Thyroid gland (tissue), 4 donors: Measurements from ENCODE around the gene ADCY3. TPM values are rescaled to one million over a fixed set of nuclear protein-coding genes. Genes with fewer than 3 reads are reported as not detected.

Experiments used
- DNase-seq, 2 donors: peaks; one replicate each; pipeline ENCODE4 v3.0.0-alpha.2; 2019
- H3K27ac ChIP-seq, 3 donors: fragments of 200-600 bp; sonication (generic); 1 replicate in 2 of 3; 2 replicates in 1 of 3; pipeline ENCODE4 v1.5.1; 2016 to 2019; ENCODE audit warnings: mild to moderate bottlenecking in 1 of 3, moderate library complexity in 1 of 3
- H3K27me3 ChIP-seq: fragments of 200-600 bp; sonication (generic); one replicate; pipeline ENCODE4 v1.5.1; 2019
- H3K36me3 ChIP-seq, 2 donors: fragments of 200-600 bp; sonication (generic); one replicate each; pipeline ENCODE4 v1.5.1; 2016 to 2019
- H3K4me1 ChIP-seq, 2 donors: fragments of 200-600 bp; sonication (generic); one replicate each; pipeline ENCODE4 v1.5.1; 2017 to 2019
- H3K4me3 ChIP-seq, 3 donors: fragments of 200-600 bp; sonication (generic); replicated peaks in 1 of 3; 1 replicate in 2 of 3; 2 replicates in 1 of 3; pipeline ENCODE4 v1.5.1; 2016; ENCODE audit warnings: mild to moderate bottlenecking in 1 of 3
- H3K9me3 ChIP-seq: fragments of 200-600 bp; sonication (generic); one replicate; pipeline ENCODE4 v1.5.1; 2017
- POLR2A ChIP-seq, 2 donors: fragments of 450-650 bp; IDR thresholded peaks; one replicate each; pipeline ENCODE4 v1.6.1; 2017; ENCODE audit warnings: antibody characterized with exemption in 2 of 2, mild to moderate bottlenecking in 2 of 2, moderate library complexity in 1 of 2
- WGBS, 2 donors: methylation state at CpG; one replicate each; pipeline ENCODE4 v1.1.5; 2017; 5-methylcytosine and 5-hydroxymethylcytosine counted together
- intact Hi-C: fragments of 100-400 bp; cut with DNase I; formaldehyde crosslinking; loops from one replicate; pipeline ENCODE4 v1.15.1; 2023
- total RNA-seq, 4 donors: library from RNA; depleted of rRNA; stranded (reverse); fragments of >200 nt; gene quantifications; one replicate each; pipeline ENCODE4 v1.2.3, GENCODE V29; 2016
- TF ChIP-seq, protein P1 (sequence below), 6 experiments: fragments of 200-600 bp in 3 of 6; fragments of 450-650 bp in 3 of 6; sonication (generic) in 3 of 6; IDR thresholded peaks; one replicate each; pipeline ENCODE4 v1.5.1; 2016 to 2019; ENCODE audit warnings: antibody characterized with exemption in 6 of 6, mild to moderate bottlenecking in 2 of 6, inconsistent platforms in 1 of 6, moderate library complexity in 1 of 6

ADCY3 gene
- total RNA-seq, 4 donors from 2014 or later: 17.5 to 38.7 (median 29.2) TPM

DNA sequence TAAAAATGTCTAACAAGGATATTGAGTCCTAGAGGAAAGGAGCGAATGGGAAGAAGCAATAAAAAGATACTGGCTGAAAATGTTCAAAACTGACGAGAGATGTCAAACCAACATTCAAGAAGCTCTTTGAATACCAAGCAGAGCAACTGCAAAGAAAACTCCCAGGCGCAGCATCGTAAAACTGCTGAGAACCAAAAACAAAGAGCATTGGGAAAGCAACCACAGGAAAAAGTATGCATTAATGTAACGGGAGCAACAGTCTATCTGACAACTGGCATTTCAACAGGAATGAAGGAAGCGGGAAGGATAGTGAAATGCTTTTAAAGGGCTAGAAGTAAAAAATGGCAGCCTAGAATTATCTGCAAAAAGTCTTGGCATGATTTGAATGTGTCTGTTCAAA, 53.1 kb downstream of the ADCY3 start:
- H3K4me3 ChIP-seq: no peak overlapping the region
- no peak for TF ChIP-seq POLR2A (IDR thresholded peaks at IDR 0.05)
- TF ChIP-seq, protein P1, sequence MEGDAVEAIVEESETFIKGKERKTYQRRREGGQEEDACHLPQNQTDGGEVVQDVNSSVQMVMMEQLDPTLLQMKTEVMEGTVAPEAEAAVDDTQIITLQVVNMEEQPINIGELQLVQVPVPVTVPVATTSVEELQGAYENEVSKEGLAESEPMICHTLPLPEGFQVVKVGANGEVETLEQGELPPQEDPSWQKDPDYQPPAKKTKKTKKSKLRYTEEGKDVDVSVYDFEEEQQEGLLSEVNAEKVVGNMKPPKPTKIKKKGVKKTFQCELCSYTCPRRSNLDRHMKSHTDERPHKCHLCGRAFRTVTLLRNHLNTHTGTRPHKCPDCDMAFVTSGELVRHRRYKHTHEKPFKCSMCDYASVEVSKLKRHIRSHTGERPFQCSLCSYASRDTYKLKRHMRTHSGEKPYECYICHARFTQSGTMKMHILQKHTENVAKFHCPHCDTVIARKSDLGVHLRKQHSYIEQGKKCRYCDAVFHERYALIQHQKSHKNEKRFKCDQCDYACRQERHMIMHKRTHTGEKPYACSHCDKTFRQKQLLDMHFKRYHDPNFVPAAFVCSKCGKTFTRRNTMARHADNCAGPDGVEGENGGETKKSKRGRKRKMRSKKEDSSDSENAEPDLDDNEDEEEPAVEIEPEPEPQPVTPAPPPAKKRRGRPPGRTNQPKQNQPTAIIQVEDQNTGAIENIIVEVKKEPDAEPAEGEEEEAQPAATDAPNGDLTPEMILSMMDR (IDR thresholded peaks at IDR 0.05): no peak
- no peaks in the 10 kb centered on the region for H3K9me3 ChIP-seq
- H3K27ac ChIP-seq: no peak overlapping the region
- H3K27me3 ChIP-seq: no peaks in the 10 kb centered on the region
- WGBS, 2 donors: 94% methylated on average over 6 of the region's 6 CpGs
- no peaks in the 10 kb centered on the region for H3K36me3 ChIP-seq
- no peak for DNase-seq
- H3K4me1 ChIP-seq: no peaks in the 10 kb centered on the region
- intact Hi-C loops: no loop called here

DNA sequence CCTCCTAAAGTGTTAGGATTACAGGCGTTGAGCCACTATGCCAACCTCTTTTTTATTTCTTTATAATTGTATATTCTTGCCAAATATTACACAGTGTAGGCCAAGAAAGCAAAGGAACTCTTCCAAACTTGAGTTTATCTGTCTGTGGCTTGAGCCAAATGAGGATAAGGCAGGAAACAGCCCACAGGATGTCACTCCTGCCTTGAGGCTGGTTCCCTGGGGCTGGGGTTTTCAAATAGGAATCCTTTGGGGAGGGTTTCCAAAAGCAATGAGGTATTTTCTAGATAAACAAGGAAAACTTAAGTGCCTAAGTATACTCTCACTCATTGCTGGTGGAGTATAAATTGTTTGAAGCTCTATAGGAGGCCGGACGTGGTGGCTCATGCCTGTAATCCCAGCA, 56.4 kb downstream of the ADCY3 start:
- intact Hi-C loops: no loop called here
- TF ChIP-seq, protein P1 (IDR thresholded peaks at IDR 0.05): no peak
- no peak for TF ChIP-seq POLR2A (IDR thresholded peaks at IDR 0.05)
- H3K4me3 ChIP-seq: no peak overlapping the region
- no peak overlapping the region for H3K27ac ChIP-seq
- no peak for DNase-seq
- no peaks in the 10 kb centered on the region for H3K4me1 ChIP-seq
- WGBS, 2 donors: 82 to 93% methylated on average over 3 of the region's 3 CpGs
- no peaks in the 10 kb centered on the region for H3K9me3 ChIP-seq
- H3K36me3 ChIP-seq: no peaks in the 10 kb centered on the region
- no peaks in the 10 kb centered on the region for H3K27me3 ChIP-seq

DNA sequence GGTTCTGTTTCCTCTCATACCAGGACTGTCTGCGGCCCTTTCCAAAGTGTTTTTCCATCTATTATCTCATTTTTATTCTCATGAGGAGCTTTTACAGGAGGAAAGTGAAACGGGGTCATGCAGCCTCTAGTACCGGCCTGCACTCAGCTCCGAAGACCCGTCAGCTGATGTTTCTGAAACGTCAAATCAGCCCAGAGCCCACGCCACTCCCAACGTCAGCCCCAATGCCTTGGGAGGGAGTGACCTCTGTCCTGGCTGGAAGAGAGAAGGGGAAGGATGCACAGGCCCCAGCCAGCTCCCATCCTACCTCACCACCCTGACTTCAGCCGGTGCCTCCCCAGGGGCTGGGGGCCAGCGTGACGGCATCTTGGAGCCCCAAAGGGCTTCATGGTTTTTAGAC, 58.5 kb downstream of the ADCY3 start:
- TF ChIP-seq POLR2A (IDR thresholded peaks at IDR 0.05): no peak
- TF ChIP-seq, protein P1 (IDR thresholded peaks at IDR 0.05): no peak
- Histone ChIP-seq H3K27me3 (no peaks in the 10 kb centered on the region), H3K9me3 (no peaks in the 10 kb centered on the region), H3K36me3 (no peaks in the 10 kb centered on the region), H3K27ac (peak overlapping the region in 2 of 3 donors; percentile 38 to 46), H3K4me3 (no peak overlapping the region), H3K4me1 (peaks cover 0 to 12% of the 10 kb centered on the region in 2 donors)
- 81 to 84% methylated on average over 9 to 11 of the region's 11 CpGs for WGBS, 2 donors
- intact Hi-C loops: no loop called here
- no peak for DNase-seq

DNA sequence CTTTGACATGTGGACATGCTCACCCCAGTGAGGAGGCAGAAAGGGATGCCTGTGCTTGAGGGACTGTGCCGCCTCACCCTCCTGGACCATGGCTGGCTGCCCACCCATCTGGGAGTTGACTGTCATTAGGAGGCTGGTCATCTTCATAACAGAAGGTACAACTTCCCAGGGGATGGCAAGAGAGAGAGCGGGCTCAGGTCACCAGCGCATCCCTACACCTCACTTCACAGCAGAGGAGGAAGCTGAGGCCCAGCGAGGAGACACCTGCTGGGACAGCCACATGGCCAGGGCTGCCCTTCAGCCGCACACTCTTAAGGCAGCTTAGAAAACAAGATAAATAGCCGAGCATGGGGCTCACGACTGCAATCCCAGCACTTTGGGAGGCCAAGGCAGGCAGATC, 59.4 kb downstream of the ADCY3 start:
- intact Hi-C loops: no loop called here

DNA sequence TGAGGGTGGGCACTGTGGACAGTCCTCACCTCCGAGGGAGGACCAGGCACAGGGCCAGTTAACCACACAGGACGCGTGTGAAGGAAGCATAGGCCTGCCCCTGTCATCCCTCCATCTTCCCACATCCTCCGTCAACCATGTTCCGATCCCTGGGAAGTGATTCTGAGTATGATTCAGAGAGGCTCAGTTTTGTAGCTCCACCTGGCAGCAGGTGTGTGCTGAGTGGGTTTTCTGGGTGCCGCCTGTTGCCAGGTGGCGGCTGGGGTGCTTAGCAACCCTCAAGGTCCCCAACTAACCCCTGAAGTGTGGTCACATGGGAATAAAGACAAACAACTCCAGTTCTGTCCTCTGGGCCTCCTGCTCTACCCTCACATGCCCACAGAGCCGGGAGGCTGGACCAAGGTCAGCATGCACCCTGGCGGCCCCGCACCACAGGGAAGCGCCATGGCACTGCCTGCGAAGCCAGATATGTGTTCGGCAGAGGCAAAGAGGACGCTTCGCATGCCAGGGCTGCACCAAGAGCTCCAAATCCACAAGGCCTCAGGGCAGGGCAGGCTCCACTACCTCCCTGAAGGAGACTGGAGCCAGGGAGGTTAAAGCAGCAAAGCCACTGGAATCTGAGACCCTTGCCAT, 60.0 kb downstream of the ADCY3 start:
- no peaks in the 10 kb centered on the region for H3K36me3 ChIP-seq
- no peak overlapping the region for H3K4me3 ChIP-seq
- H3K27ac ChIP-seq: peak overlapping the region in 1 of 3 donors; percentile 36
- TF ChIP-seq POLR2A (IDR thresholded peaks at IDR 0.05): no peak
- TF ChIP-seq, protein P1 (IDR thresholded peaks at IDR 0.05): no peak
- H3K4me1 ChIP-seq: peaks cover 0 to 18% of the 10 kb centered on the region in 2 donors
- 88 to 89% methylated on average over 7 to 15 of the region's 15 CpGs for WGBS, 2 donors
- no peaks in the 10 kb centered on the region for H3K9me3 ChIP-seq
- no peaks in the 10 kb centered on the region for H3K27me3 ChIP-seq
- intact Hi-C loops: no loop called here
- no peak for DNase-seq

More for the DNA sequence above, 59.4 kb downstream of the ADCY3 start:
- no peaks in the 10 kb centered on the region for H3K36me3 ChIP-seq
- H3K9me3 ChIP-seq: no peaks in the 10 kb centered on the region
- TF ChIP-seq, protein P1 (IDR thresholded peaks at IDR 0.05): no peak
- no peak for TF ChIP-seq POLR2A (IDR thresholded peaks at IDR 0.05)
- H3K27ac ChIP-seq: peak overlapping the region in 2 of 3 donors; percentile 28 to 36
- peaks cover 0 to 18% of the 10 kb centered on the region in 2 donors for H3K4me1 ChIP-seq
- no peaks in the 10 kb centered on the region for H3K27me3 ChIP-seq
- no peak overlapping the region for H3K4me3 ChIP-seq
- 88 to 99% methylated on average over 6 to 7 of the region's 7 CpGs for WGBS, 2 donors
- no peak for DNase-seq
